DOHH2 (cell line): ENCODE measurements around the gene ESF1.

Source experiments
- EZH2phosphoT487 ChIP-seq: fragments of 200-600 bp; sonication (generic); IDR thresholded peaks from 2 replicates; pipeline ENCODE4 v1.6.1; 2017; ENCODE audit warnings: borderline replicate concordance, mild to moderate bottlenecking, antibody characterized with exemption, low read length, moderate library complexity, mixed read lengths
- TF ChIP-seq, protein P1 (sequence below): fragments of 200-600 bp; sonication (generic); IDR thresholded peaks from one replicate; pipeline ENCODE4 v1.5.1; 2014; ENCODE audit warnings: antibody characterized with exemption, mild to moderate bottlenecking, low read depth, low read length; ENCODE audit not compliant: poor library complexity, severe bottlenecking

DNA sequence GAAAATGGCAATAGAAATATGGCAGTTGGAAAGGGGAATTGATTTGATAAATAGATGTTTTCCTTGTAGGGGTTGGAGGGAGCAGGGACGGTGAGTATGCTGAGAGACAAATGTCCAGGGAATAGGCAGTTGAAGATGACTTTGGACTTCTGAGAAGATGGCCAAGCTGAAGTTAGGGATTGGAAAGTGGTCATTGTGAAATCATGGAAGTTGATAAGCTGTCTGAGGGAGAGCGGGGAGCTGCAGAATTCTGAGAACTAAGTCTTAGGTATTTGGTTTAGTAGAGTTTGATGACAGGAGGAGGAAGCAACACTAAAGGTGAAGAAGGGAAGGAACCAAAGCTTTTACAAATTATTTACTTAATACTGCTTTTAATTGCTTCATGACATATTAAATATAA, 15.3 kb upstream of the ESF1 start:
- TF ChIP-seq, protein P1, sequence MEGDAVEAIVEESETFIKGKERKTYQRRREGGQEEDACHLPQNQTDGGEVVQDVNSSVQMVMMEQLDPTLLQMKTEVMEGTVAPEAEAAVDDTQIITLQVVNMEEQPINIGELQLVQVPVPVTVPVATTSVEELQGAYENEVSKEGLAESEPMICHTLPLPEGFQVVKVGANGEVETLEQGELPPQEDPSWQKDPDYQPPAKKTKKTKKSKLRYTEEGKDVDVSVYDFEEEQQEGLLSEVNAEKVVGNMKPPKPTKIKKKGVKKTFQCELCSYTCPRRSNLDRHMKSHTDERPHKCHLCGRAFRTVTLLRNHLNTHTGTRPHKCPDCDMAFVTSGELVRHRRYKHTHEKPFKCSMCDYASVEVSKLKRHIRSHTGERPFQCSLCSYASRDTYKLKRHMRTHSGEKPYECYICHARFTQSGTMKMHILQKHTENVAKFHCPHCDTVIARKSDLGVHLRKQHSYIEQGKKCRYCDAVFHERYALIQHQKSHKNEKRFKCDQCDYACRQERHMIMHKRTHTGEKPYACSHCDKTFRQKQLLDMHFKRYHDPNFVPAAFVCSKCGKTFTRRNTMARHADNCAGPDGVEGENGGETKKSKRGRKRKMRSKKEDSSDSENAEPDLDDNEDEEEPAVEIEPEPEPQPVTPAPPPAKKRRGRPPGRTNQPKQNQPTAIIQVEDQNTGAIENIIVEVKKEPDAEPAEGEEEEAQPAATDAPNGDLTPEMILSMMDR, result no peak
- TF ChIP-seq EZH2phosphoT487, result no peak
